Measurements from ENCODE around the gene MAPK8IP3.

GRCh38 chr16:1808691-1809090 lies 102.7 kb downstream of the MAPK8IP3 start:
- TF ChIP-seq, protein P1, sequence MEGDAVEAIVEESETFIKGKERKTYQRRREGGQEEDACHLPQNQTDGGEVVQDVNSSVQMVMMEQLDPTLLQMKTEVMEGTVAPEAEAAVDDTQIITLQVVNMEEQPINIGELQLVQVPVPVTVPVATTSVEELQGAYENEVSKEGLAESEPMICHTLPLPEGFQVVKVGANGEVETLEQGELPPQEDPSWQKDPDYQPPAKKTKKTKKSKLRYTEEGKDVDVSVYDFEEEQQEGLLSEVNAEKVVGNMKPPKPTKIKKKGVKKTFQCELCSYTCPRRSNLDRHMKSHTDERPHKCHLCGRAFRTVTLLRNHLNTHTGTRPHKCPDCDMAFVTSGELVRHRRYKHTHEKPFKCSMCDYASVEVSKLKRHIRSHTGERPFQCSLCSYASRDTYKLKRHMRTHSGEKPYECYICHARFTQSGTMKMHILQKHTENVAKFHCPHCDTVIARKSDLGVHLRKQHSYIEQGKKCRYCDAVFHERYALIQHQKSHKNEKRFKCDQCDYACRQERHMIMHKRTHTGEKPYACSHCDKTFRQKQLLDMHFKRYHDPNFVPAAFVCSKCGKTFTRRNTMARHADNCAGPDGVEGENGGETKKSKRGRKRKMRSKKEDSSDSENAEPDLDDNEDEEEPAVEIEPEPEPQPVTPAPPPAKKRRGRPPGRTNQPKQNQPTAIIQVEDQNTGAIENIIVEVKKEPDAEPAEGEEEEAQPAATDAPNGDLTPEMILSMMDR (IDR thresholded peaks at IDR 0.05): no peak
- TF ChIP-seq POLR2A (IDR thresholded peaks at IDR 0.05) (no peak), POLR2AphosphoS5 (IDR thresholded peaks at IDR 0.05) (no peak)
